Cerebellar nuclear complex (tissue), 1 donor: ENCODE measurements around the gene GNA14.
"Not testable (repeated sequence)": the region's sequence is repeated elsewhere in the genome, so short reads cannot be mapped to it uniquely, and the experiment has no call there.

ENCODE experiments used
- DNase-seq, 2 experiments: peaks; one replicate each; lab custom pipeline; 2025; lab: John Stamatoyannopoulos, UW

Gene GNA14

DNA sequence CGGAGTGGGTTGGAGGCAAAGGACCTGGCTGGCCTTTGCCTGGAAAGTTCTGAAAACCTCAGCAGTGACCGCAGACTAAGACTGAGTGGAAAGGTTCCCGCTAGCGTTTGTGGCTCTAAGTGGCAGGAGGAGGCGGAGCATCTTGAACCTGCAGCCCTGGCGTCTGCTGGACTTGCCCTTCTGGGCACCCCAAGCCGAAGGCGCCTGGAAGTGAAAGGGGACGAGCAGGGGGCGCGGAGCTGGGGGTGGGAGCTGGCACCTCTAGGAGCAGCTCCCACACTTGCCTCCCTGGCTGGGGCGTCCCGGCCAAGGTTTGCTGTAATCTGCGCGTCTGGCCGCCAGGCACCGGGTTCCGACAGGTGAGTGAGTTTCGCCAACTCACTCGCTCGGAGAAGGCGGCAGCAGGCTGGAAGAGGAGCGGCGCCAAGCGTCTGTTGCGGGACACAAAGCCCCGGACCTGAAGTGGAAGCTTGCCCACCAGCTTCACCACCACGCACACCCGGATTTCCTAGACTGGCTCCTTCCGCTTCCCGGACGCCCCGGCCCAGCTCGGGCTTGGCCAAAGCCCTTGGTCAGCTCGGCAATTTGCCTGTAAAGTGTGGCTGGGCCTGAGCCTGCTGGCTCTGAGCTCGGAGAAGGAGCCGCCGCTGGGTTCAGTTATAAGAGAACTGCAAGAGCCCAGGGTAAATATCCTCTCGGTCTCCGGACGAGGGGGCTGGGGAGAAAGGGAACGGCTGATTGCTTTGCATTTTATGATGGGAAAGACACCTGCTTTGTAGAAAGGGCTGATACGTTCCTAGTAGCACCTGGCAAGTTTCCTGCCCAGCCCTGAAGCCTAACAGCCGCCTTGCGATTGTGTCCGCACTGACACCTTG lies at the start of gene GNA14:
Gene GNA14 (minus strand): TSS at position 89 of the 875 bp plus-strand sequence. CDS start 529 bp downstream, outside the sequence.
- no peak for DNase-seq

- DNase-seq = no peak
Measured at GRCh38 chr9:77697238-77697984, 49.3 kb upstream of the GNA14 start.

DNA sequence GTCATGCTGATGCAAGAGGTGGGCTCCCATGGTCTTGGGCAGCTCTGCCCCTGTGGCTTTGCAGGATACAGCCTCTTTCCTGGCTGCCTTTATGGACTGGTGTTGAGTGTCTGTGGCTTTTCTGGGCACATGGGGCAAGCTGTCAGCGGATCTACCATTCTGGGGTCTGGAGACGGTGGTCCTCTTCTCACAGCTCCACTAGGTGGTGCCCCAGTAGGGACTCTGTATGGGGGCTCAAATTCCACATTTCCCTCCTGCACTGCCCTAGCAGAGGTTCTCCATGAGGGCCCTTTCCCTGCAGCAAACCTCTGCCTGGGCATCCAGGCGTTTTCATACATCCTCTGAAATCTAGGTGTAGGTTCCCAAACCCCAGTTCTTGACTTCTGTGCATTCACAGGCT lies 42.6 kb upstream of the GNA14 start:
- not testable (repeated sequence) for DNase-seq

DNA sequence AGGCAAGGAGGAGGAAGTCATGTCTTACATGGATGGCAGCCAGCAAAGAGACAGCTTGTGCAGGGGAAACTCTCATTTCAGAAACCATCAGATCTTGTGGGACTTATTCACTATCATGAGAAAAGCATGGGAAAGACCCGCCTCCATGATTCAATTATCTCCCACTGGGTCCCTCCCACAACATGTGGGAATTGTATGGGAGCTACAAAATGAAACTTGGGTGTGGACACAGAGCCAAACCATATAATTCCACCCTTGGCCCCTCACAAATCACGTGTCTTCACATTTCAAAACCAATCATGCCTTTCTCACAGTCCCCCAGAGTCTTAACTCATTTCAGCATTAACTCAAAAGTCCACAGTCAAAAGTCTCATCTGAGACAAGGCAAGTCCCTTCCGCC lies 42.0 kb upstream of the GNA14 start:
- DNase-seq = not testable (repeated sequence)

DNA sequence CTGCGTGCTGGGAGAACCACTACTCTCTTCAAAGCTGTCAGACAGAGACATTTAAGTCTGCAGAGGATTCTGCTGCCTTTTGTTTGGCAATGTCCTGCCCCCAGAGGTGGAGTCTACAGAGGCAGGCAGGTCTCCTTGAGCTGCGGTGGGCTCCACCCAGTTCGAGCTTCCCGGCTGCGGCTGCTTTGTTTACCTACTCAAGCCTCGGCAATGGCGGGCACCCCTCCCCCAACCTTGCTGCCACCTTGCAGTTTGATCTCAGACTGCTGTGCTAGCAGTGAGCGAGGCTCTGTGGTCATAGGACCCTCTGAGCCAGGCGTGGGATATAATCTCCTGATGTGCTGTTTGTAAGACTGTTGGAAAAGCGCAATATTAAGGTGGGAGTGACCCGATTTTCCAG lies 39.6 kb upstream of the GNA14 start:
- not testable (repeated sequence) for DNase-seq

GRCh38 chr9:77680581-77680980 lies 32.5 kb upstream of the GNA14 start:
- DNase-seq = no peak

DNA sequence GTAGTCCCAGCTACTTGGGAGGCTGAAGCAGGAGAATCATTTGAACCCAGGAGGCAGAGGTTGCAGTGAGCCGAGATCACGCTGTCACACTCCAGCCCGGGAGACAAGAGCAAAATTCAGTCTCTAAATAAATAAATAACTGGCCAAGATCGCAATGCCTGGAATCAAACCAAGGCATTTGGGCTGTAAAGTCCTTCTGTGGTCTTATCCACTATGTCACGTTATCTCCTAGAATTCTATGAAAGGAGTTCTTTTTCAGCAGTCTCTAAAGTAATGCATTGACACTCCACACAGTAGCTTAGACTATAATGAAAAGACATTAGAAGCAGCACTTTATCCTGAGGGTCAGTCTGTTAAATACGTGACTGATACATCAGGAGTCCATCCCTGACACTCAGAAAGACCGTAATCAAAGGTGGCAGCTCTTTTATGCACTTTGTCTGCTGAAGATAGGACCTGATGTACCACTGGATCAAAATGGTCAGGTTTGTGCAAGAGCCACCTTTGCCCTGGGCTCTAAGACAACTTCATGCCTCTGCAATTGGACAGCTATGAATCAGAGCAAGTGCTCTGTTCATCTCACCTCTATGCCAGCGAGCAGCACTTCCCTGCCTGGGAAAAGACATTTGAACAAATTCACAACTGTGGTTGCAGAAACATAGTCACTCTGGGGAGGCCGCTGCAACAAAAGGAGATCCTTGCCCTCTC lies 31.7 kb upstream of the GNA14 start:
- DNase-seq = no peak

DNA sequence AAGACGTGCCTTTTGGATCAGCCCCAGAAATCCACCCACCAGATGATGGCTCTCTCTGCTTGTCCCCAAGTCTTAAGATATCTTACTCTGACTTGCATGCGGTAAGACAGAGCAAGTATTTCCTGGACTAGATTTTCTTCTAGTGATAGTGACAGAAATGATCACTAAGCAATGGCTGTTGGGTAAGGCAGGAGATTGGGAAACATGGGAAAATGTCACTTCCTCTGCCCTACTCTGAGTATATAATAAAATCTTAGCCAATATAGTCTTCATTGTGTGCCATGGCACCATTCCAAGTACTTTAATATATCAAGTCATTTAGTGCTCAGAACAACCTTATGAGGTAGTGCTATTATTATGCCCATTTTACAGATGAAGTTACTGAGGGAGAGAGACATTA lies 31.0 kb upstream of the GNA14 start:
- DNase-seq = no peak

DNA sequence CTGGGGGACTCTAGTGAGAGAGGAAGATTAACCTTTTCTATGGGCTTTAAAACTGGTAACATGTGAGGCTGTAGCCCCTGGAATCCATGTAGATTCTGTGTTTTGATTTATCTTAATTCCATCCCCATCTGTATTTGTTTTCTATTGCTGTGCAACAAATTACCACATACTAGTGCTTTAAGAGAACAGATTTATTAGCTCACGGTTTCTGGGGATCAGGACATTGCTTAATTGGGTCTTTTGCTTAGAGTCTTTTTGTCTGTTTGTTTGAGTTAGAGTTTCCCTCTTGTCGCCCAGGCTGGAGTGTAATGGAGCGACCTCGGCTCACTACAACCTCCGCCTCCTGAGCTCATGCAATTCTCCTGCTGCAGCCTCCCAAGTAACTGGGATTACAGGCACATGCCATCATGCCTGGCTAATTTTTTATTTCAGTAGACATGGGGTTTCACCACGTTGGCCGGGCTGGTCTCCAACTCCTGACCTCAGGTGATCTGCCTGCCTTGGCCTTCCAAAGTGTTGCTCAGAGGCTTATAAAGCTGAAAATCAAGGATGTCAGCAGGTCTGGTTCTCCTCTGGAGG lies 29.9 kb upstream of the GNA14 start:
- no peak for DNase-seq

DNA sequence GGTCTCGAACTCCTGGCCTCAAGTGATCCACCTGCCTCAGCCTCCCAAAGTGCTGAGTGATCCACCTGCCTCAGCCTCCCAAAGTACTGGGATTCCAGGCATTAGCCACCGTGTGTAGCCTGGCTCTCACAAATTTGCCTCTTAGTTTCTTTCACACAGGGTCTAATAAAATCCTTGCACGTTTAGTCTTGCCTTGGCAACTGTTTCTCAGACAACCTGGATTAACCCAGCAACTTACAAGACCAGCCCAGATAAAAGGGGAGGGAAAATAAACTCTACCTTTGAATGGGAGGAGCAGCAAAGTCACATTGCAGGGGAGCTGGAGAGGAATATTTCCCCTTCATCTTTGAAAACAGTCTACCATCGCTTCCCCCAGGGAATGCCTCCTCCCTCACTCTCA lies 29.3 kb upstream of the GNA14 start:
- DNase-seq = no peak

DNA sequence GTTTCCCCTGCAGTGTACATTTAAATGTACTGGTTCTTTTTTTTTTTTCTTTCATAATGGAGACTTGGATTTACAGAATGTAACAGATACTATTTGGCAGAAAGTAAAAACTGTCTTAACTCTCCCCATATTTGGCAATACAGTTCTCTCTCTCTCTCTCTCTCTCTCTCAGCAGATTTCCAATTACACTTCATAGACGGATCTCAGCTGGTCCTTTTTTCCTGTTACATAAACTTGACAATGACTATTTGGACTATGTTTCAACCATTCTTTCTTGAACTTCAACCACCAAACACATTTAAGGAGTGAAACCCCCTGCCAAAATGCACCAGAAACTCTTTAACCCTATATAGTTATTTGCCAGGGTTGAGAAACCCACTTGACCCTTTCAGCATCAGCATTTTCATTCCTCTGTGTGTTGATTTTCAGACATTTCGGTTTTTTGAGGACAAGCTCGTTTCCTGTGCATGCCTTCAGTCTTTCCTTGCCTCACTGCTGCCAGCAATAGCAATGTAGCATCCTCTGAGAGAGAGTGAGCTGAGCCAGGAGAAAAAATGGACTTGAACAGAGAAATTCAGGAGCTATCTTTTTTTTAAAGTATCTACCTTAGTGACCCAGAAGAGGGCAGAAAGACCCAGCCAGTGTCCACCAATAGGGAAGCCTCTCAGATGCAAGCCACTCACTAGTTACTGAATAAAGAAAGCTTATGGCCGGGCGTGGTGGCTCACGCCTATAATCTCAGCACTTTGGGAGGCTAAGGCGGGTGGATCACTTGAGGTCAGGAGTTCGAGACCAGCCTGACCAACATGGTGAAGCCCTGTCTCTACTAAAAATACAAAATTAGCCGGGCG lies 26.0 kb upstream of the GNA14 start:
- DNase-seq = no peak

DNA sequence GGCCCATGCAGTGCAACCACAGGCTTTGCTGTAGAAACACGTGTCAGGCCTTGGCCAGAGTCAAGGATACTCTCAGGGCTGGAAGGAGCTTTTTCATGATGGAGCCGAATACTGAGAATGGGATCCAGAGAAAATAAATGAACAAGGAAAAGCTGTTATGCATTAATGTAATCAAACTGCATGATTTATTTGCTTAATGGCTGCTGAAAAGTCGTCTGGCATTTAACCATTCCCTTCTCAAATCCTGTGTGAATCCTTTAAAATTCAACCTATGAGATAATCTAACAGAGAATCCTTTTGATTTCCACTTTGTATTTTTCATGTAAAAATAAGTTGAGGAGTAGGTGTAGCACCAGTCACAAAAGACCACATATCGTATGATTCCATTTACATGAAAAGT lies 24.1 kb upstream of the GNA14 start:
- DNase-seq = no peak

DNA sequence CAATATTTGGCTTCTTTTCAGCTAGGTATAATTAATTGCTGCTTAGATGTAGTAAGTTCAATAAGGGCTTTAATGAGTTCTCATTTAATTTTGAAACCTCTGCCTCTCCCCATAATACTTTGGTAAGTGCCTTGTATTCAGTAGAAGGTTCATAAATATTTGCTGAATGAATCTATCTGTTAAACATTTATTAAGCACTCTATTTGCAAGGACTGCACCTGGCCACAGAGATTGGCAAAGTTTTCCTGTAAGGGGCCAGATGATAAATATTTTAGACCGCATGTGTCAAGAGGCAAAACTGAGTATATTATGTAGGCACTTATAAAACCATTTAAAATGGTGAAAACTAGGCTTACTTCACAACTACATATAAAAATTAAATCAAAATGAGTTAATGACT lies 19.0 kb upstream of the GNA14 start:
- DNase-seq = no peak

GRCh38 chr9:77663754-77664153 lies 15.6 kb upstream of the GNA14 start:
- no peak for DNase-seq

DNA sequence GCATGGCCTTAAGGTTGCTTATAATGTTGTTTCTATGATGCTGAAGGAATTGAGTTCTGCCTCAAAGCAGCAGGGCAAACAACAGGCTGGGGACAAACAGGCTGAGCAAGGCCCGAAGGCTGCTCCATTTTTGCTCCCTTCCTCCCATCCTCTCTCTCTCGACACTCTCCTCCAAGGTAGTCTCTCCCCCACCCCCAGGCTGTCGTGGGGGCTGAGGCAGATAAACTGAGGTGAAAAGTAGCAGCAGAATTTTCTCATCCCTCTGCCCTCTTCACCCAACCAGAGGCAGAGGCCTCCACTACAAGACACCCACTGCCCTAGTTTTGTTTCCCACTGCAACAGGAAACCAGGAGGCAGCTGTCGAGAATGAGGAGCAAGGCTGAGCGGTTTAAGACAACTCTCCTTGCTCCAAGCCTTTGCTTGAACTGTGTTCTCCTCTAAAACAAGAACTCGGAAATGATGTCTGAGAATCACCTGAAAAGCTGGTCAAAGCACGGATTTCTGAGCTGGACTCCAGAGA lies 13.5 kb upstream of the GNA14 start:
- no peak for DNase-seq

DNA sequence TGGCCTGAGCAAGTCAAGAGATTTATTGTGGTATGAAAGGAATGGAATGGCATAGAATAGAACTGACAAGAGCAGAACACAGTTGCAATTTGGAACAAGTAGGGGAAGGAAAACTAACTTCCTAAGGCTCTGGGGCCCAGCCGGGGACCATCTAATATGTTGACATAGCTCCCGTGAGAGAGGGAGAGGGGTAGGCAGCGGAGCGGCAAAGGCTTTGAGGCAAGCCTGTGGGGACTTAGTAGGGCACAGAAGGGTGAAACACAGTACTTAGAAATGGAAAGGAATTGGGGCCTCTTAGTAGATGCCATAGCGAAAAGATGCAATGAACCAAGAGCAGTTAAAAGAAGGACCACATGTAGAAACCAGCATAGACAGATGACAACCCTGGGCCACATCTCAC lies 11.8 kb upstream of the GNA14 start:
- no peak for DNase-seq

DNA sequence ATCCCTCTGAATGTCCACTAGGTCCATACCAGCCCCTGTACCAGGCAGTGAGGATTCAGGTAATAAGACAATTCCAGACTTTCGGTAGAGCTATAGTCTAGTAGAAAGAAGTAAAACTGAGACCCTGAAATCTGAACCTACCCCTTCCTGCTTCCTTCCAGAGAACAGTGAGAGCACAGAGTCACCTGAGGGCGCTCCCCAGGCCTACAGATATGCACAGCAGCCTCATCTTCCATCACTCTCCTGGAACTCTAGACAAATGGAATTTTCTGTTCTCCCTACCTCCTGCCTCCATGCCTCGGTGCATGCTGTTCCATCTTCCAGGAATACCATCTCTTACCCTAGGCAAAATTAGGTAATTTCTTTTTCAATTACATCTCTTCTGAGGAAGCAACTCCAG lies 3.1 kb upstream of the GNA14 start:
- DNase-seq = no peak

GRCh38 chr9:77649109-77649812 lies 1.1 kb upstream of the GNA14 start:
- no peak for DNase-seq

DNA sequence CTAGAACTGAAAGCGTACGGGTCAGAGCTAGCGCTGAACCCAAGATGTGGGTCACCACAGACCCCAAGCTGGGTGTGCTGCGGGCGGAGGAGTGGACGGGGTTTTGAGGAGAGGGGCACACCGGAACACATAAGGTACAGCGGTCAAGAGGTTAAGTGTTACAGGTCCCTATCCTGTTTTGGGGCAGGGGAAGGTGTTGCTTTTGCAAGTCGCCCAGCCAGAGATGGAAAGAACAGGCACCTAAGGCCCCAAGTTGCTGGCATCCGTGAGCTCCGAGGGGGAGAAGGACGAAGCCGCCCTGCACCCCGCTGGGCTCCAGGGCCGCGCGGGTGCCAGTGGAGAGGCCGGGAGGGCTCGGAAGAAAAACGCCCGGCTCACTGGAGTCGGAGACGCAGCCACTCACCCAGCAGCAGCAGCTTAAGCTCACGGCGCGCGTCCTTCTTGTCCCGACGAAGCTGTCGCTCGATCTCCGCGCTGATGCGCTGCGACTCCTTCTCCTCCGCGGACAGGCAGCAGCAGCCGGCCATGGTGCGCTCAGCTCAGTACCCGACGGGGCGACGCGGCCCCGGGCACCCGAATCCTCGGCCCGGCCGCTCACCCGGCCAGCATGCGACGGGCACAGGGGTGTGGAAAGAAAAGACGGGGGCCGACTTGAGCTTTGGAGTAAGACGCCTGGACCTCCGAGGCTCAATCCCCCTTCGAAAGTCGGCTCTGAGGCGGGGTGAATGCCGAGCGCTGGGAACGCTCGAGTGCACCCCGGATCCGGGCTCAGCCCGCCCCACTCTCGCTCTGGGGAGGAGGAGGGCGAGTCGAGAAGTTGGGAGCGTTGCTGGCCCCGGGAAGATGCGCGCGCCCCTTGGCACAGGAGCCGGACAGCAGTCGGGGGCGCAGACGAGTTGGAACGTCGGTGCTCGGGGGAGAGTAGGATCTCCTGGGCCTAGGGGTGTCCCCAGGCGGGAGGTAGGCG lies 572 bp downstream of the GNA14 start:
- DNase-seq = no peak
